ENCODE data around the gene CACNA1S.

DNA sequence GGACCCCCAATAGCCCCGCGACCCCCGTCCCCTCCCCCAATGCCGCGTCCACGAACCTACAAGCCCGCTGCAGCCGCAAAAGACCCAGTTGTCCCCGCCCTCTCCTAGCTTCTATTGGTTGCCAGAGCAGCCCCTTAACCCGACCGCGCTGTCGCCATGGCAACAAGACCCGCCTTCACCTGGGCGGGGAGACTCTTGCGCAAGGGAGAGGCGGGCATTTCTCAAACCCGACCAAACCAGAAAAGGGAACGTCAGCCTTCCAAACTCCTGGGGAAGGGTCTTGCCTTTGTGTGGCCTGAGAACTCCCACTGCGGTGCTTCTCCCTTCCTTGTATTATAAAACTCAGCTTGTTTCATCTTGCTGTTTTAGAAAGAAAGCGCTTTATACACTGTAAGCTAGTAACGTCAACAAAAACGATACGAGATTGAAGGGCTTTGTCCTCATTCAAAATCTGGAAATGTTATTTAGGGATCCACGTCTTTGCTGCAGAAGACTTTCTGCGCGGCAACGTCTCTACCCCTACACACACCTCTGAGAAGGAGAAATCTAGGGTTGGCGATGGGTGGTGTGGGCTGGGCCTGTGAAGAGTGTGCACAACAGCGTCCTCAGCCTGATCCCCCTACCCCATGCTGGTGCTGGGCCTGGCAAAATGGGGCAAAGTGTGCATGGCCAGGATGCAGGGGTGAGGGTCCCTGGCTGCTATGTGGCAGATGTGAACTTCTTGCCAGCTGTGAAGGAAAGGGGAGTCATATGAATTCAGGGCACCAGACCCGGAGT is 42.4 kb upstream of the CACNA1S start, which contains the start of gene TMEM9:
- TF ChIP-seq CTCF (IDR thresholded peaks at IDR 0.05; ENCODE audit: low read depth, low read length), result no peak
- no peak for TF ChIP-seq POLR2A (IDR thresholded peaks at IDR 0.05; ENCODE audit: extremely low read depth, insufficient read length)
- no peak for TF ChIP-seq MYC (IDR thresholded peaks at IDR 0.05; ENCODE audit: low read depth, low read length)

Data from NB4 (cell line).